Stimulated activated CD4-positive, alpha-beta T cell treated with anti-CD3 and anti-CD28 coated beads, Interleukin-4, amount 100 ng/mL, for 4 hours (primary cell): ENCODE data around the gene ANKRD16.
A peak's percentile ranks its signal among the peaks of the same experiment; 100 is the strongest.
"Not testable (repeated sequence)": the region's sequence is repeated elsewhere in the genome, so short reads cannot be mapped to it uniquely, and the experiment has no call there.

Experiments used
- DNase-seq, 2 experiments: peaks; one replicate each; pipeline ENCODE4 v3.0.0-alpha.2; 2020

The ANKRD16 gene

GRCh38 chr10:5902511-5903274 is 13.0 kb upstream of the ANKRD16 start:
- no peak for DNase-seq

DNA sequence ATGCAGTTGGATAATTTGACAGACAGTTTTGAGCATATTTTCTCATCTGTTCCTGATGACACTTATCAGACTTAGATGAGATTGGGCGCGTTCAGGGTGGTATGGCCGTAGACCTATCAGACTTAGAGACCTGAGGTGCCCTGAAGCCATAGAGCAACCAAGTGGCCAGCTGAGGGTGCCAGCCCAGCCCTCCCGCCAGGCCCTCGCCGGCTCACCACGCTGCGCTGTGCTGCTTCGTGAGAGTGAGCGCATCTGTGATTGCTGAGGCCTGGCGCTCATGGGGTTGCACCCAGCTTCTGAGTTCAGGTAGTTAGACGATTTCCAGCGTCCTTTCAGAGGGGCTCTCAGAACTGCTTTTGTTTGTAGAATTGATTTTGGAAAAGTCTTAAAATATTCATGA is 10.6 kb upstream of the ANKRD16 start:
- DNase-seq: no peak

GRCh38 chr10:5898163-5898562 is 8.5 kb upstream of the ANKRD16 start:
- no peak for DNase-seq

DNA sequence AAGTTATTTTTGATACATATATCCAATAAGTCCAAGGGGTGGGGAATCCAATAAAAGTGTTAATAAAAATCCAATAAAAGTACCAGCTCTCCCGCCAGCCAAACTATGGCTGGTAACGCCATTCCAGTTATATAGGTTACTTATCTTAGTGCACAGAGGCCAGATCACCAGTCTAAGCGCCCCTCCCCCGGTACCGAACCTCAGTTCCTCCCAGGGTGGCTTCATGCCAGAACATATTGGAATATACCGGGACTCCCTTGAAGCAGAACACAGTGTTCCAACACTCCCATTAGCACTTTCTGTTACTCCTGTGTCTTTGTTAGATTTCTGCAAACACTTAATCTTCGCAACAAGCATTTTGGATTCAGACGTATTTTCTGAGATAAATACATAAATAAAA is 7.8 kb upstream of the ANKRD16 start:
- DNase-seq: no peak

DNA sequence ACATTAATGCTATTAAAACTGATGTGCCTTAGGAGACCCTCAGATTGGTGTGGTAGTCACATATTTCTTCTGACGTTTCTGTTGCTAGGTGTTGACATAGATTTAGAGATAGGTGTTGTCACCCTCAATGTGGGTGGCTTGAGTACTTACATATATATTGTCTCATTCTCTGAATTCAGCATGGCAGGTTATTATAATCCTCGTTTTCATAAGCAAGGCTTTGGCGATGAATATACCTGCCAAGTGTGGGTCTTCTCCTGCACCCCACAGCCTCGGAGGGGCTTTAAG is 7.3 kb upstream of the ANKRD16 start:
- DNase-seq: no peak

DNA sequence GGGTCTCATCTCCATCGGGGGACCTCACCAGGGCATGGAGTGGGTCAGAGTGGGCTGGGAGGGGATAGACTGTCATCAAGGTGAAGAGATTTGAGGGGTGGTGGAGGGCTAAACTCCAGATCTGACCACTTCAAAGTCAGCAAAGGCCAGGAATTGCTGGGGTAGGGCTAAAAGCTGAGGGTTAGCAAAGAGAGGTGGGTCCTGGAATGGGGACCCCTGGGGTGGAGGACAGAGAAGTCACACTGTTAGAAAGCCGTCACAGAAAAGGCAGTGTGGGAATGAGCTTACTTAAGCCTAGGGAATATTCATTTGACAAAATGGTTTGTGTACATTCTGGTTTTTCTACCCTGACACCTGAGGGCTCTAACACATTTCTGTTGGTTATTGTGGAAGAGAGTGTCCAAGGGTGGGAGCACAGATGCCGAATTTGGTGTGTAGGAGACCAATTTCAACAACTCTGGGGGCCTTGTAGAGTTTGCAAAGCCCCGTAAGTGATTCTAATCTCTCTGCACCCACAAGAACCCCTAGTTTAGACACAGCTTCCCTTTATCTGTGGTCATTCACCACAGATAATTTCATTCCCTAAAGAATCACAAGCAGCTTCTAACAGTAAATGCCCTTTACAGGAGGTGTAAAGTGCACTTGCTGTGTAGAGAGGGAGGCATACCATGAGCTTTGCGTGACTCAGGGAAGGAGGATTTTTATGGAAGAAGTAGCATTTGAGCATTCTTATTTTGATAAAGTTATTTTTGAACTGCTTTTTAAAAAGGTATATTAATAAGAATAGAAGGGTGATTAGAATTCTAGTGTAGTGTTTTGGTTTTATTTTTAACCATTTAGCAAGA is 6.7 kb upstream of the ANKRD16 start:
- DNase-seq: no peak

- no peak for DNase-seq
These were observed 6.1 kb upstream of the ANKRD16 start for GRCh38 chr10:5895804-5896203.

GRCh38 chr10:5895365-5895764 is 5.7 kb upstream of the ANKRD16 start:
- DNase-seq: no peak

- DNase-seq: no peak
These were observed 5.2 kb upstream of the ANKRD16 start for GRCh38 chr10:5894873-5895272.

DNA sequence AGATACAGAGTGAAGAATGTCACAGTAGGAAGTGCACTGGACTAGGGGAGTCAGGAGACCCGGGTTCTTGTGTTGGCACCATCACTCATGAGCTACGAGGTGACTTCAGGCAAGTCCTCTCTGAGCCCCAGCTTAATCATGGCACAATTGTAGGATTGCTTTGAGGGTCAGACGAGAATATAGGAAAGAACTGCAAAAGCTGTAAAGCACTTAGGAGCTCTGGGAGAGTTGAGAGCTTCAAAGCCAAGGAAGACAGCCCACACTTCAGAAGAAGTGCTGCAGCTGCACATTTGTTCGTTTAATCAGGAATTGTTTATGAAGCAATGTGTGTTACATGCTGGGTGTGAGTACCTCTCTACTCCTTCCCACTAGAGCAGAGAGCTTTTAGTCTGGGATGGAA is 4.7 kb upstream of the ANKRD16 start:
- no peak for DNase-seq

GRCh38 chr10:5893321-5893720 is 3.6 kb upstream of the ANKRD16 start:
- no peak for DNase-seq

- DNase-seq: no peak
These were observed 2.3 kb upstream of the ANKRD16 start for GRCh38 chr10:5892007-5892406.

DNA sequence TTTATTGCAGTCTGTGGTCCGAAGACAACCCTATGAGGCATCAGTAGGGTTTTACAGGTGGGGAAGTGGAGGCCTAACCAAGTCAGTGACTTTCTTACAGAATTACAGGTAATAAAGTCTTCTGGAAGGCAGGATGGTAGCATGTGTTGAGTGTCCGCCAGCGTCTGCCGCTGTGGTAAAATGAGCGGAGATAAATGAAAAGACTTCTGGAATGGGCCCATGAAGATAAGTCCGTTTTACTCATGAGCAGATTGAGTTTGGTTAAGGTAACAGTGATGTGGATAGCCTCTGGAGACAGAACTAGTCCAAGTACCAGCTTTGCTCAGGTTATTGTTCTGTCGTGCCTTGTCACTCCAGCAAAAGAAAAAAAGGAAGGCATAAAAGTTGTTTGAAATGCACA is 1.3 kb upstream of the ANKRD16 start:
- no peak for DNase-seq

DNA sequence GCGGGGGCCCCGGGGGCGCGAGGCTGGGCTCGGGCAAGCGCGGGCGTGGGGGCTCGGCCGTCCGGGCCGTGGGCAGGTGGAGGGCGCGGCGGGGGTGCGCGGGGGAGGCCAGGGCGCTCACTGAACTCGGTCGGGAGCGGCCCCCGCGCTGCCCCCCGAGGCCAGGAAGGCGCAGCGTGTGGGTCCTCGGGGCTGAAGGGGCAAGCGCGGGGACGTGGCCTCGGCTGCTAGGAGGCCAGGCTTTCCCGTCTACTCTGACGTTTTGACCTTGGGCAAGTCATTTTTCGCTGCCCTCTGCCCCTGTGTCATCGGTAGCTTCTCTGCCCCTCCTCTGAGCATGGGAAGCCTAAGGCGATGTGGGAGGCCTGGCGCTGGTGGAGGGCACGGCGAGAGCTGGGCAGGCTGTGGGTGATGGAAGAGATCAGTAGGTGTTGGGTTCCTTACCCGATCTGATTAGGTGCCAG is 791 bp upstream of the ANKRD16 start:
- peak; percentile 8 to 24 for DNase-seq

DNA sequence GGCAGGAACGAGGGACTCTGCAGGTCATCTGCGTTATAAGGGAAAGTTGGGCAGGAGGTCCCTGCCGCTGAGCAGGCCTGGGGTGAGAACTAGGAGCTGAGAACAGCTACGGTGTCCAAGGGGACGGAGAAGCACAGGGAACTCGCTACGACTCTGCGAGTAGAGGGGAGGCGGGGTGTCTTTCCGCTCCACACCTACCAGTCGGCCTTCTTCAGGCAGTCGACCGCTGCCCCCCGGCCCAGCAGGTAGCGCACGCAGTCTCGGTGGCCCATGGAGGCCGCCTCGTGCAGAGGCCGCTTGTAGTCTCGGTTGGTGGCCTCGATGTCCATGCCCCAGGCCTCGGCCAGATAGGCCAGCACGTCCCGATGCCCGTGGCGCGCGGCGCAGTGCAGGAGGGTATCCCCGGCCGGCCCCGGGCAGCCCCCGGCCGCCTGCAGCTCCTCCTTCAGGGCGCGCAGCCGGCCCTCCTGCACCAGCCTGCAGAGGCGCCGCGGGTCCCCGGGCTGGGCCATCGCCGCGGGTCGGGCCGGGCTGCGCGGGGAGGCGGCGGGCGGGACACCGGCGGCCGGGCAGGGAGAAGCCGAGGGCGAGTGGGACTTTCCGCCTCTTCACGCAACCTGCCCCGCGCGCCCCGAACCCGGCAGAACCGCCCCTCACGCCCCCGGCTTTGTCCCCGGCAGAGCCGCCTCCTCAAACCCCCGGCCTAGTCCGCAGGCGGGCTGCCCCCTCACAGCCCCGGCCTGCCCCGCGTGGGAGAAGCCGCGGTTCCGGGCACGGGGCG is 660 bp downstream of the ANKRD16 start:
- peak; percentile 38 to 43 for DNase-seq

GRCh38 chr10:5888351-5888750 is 1.3 kb downstream of the ANKRD16 start:
- DNase-seq: no peak

DNA sequence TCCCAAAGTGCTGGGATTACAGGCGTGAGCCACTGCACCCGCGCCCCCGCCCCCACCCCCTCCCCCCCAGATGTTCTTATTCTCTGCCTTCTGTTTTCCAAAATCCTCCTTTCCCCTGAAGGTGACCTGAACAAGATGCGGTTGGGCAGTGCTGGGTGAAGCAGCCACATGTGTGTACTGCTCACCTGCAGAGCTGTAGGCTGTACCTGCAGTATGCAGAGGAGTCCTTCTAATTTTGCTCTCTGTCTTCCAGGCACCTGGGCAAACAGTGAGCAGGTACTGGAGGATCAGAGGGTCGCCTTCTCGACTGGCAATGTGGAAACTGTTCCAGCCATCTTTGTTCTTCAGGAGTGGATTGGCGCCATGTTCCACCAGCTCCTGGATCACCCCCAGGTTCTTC is 2.1 kb downstream of the ANKRD16 start:
- no peak for DNase-seq

DNA sequence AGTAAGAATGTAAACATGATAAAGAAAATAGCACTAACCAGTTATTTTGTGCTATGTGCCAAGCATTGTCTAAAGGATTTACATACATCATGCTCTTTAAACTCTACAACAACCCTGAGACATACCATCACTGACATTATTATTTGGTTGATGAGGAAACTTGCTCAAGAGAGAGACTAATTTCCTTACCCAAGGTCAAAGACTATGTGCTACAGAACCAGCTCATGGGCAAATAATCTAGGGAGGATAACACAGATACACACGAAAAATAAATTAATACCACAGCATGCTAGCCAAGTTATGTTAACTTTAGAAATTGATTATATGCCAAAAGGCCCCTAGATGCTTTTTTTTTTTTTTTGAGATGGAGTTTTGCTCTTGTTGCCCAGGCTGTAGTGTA is 2.7 kb downstream of the ANKRD16 start:
- DNase-seq: no peak

GRCh38 chr10:5885619-5886018 is 4.1 kb downstream of the ANKRD16 start:
- DNase-seq: no peak

GRCh38 chr10:5882961-5883360 is 6.7 kb downstream of the ANKRD16 start:
- no peak for DNase-seq

GRCh38 chr10:5877041-5877440 is 12.7 kb downstream of the ANKRD16 start:
- not testable (repeated sequence) for DNase-seq

GRCh38 chr10:5876181-5876768 is 13.4 kb downstream of the ANKRD16 start:
- no peak for DNase-seq

DNA sequence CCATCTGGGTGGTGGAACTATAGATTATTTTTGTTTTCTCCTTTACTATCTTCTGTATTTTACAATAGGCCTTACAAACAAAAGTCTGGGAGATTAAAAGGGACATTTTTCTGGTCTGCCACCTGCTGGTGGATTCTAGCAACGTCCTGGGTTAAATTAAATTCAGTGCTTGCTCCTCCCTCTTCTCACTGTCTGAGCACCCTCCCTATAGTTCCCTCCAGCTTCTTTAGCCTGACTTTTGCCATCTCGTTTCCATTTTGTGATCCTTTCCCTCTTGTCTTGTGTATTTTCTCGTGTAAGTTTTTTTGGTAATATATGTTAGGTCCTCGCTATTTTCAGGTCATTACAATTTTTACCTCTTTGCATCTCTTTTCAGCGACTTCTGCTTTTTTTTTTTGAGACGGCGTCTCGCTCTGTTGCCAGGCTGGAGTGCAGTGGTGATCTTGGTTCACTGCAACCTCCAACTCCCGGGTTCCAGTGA is 16.1 kb downstream of the ANKRD16 start:
- peak; percentile 57 to 66 for DNase-seq
